ENCODE measurements around the gene CDHR2.

Gene CDHR2

GRCh38 chr5:176573564-176574296 lies 24.6 kb downstream of the CDHR2 start:
- H2AFZ ChIP-seq (ENCODE audit: low read length, unreplicated experiment) = no peak overlapping the region
- no peak overlapping the region for H3K4me3 ChIP-seq (ENCODE audit: low read depth, low read length)
- H3K4me1 ChIP-seq (ENCODE audit: control insufficient read depth, insufficient read depth, low read length, unreplicated experiment) = no peaks in the 10 kb centered on the region
- H3K79me2 ChIP-seq (ENCODE audit: control insufficient read depth, insufficient read depth, low read length, unreplicated experiment) = no peaks in the 10 kb centered on the region
- no peaks in the 10 kb centered on the region for H3K36me3 ChIP-seq (ENCODE audit: insufficient read depth, low read length)
- no peak overlapping the region for H3K27ac ChIP-seq (ENCODE audit: low read depth, low read length)
- H3K27me3 ChIP-seq (ENCODE audit: insufficient read depth, low read length) = peaks cover 7% of the 10 kb centered on the region; the same call in 1 of the 2 replicates

GRCh38 chr5:176574297-176574591 lies 25.1 kb downstream of the CDHR2 start:
- Histone ChIP-seq H2AFZ (ENCODE audit: low read length, unreplicated experiment) (no peak overlapping the region), H3K27me3 (ENCODE audit: insufficient read depth, low read length) (peaks cover 7% of the 10 kb centered on the region; the same call in 1 of the 2 replicates), H3K4me1 (ENCODE audit: control insufficient read depth, insufficient read depth, low read length, unreplicated experiment) (no peaks in the 10 kb centered on the region), H3K27ac (ENCODE audit: low read depth, low read length) (no peak overlapping the region), H3K36me3 (ENCODE audit: insufficient read depth, low read length) (no peaks in the 10 kb centered on the region), H3K79me2 (ENCODE audit: control insufficient read depth, insufficient read depth, low read length, unreplicated experiment) (no peaks in the 10 kb centered on the region), H3K4me3 (ENCODE audit: low read depth, low read length) (no peak overlapping the region)

DNA sequence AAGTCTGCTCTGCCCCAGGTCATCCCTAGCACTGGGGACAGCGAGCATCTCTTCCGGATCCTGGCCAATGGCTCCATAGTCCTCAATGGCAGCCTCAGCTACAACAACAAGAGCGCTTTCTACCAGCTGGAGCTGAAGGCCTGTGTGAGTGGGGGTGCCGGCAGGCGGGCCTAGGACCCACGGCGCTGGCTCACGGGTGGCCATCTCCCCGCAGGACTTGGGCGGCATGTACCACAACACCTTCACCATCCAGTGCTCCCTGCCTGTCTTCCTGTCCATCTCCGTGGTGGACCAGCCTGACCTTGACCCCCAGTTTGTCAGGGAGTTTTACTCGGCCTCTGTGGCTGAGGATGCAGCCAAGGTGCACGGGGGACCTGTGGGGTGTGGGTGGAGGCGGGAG lies 25.9 kb downstream of the CDHR2 start:
- H3K27me3 ChIP-seq (ENCODE audit: insufficient read depth, low read length) = peaks cover 7% of the 10 kb centered on the region; the same call in 1 of the 2 replicates
- no peaks in the 10 kb centered on the region for H3K4me1 ChIP-seq (ENCODE audit: control insufficient read depth, insufficient read depth, low read length, unreplicated experiment)
- H2AFZ ChIP-seq (ENCODE audit: low read length, unreplicated experiment) = no peak overlapping the region
- no peaks in the 10 kb centered on the region for H3K36me3 ChIP-seq (ENCODE audit: insufficient read depth, low read length)
- no peaks in the 10 kb centered on the region for H3K79me2 ChIP-seq (ENCODE audit: control insufficient read depth, insufficient read depth, low read length, unreplicated experiment)
- no peak overlapping the region for H3K4me3 ChIP-seq (ENCODE audit: low read depth, low read length)
- no peak overlapping the region for H3K27ac ChIP-seq (ENCODE audit: low read depth, low read length)

DNA sequence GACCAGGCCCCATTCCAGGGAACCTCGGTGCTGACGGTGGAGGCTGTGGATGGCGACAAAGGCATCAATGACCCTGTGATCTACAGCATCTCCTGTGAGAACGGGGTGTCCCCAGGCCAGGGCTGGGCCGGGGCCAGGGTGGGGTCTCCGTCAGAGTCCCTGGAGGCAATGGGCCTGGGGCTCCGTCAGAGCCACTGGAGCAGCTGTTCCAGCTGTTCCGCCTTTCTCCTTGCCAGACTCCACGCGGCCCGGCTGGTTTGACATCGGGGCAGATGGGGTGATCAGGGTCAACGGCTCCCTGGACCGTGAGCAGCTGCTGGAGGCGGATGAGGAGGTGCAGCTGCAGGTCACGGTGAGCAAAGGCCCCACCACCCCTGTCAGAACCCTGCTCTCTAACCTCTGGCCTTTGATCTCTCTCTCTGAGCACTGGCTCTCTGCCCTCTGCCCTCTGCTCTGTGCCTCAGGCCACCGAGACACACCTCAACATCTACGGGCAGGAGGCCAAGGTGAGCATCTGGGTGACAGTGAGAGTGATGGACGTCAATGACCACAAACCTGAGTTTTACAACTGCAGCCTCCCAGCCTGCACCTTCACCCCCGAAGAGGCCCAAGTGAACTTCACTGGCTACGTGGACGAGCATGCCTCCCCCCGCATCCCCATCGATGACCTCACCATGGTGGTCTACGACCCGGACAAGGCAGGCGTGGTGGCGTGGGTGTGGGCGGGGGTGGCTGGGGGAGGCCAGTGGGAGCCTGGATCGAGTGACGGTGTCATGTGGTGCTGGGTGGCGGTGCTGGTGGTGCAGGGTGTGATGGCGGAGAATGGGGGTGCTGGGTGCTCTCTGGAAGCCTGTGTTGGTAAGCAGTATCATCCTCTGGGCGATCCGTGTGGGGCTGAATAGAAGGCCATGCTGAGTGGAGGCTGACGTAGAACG lies 26.6 kb downstream of the CDHR2 start:
- no peaks in the 10 kb centered on the region for H3K4me1 ChIP-seq (ENCODE audit: control insufficient read depth, insufficient read depth, low read length, unreplicated experiment)
- H3K27me3 ChIP-seq (ENCODE audit: insufficient read depth, low read length) = peaks cover 7% of the 10 kb centered on the region; the same call in 1 of the 2 replicates
- no peaks in the 10 kb centered on the region for H3K36me3 ChIP-seq (ENCODE audit: insufficient read depth, low read length)
- no peak overlapping the region for H3K4me3 ChIP-seq (ENCODE audit: low read depth, low read length)
- H3K27ac ChIP-seq (ENCODE audit: low read depth, low read length) = no peak overlapping the region
- no peak overlapping the region for H2AFZ ChIP-seq (ENCODE audit: low read length, unreplicated experiment)
- no peaks in the 10 kb centered on the region for H3K79me2 ChIP-seq (ENCODE audit: control insufficient read depth, insufficient read depth, low read length, unreplicated experiment)

- Histone ChIP-seq H3K36me3 (ENCODE audit: insufficient read depth, low read length) (no peaks in the 10 kb centered on the region), H2AFZ (ENCODE audit: low read length, unreplicated experiment) (no peak overlapping the region), H3K79me2 (ENCODE audit: control insufficient read depth, insufficient read depth, low read length, unreplicated experiment) (no peaks in the 10 kb centered on the region), H3K4me1 (ENCODE audit: control insufficient read depth, insufficient read depth, low read length, unreplicated experiment) (no peaks in the 10 kb centered on the region), H3K27me3 (ENCODE audit: insufficient read depth, low read length) (peaks cover 5% of the 10 kb centered on the region; the same call in 1 of the 2 replicates), H3K27ac (ENCODE audit: low read depth, low read length) (no peak overlapping the region), H3K4me3 (ENCODE audit: low read depth, low read length) (no peak overlapping the region)
Observed at GRCh38 chr5:176577312-176578176, 28.4 kb downstream of the CDHR2 start.

DNA sequence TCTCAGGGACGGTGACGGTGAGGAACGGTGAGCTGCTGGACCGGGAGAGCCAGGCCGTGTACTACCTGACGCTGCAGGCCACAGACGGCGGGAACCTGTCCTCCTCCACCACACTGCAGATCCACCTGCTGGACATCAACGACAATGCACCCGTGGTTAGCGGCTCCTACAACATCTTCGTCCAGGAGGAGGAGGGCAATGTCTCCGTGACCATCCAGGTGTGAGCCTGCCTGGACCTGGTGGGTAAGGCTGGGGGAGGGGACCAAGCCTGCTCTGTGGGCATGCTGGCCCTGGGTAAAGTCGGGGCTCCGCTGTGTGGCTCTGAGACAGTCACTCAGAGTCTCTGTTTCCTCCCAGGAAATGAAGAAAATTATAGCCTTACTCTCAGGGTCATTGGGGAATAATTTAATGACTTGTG lies 29.3 kb downstream of the CDHR2 start:
- Histone ChIP-seq H2AFZ (ENCODE audit: low read length, unreplicated experiment) (no peak overlapping the region), H3K27ac (ENCODE audit: low read depth, low read length) (no peak overlapping the region), H3K4me1 (ENCODE audit: control insufficient read depth, insufficient read depth, low read length, unreplicated experiment) (no peaks in the 10 kb centered on the region), H3K27me3 (ENCODE audit: insufficient read depth, low read length) (no peaks in the 10 kb centered on the region), H3K4me3 (ENCODE audit: low read depth, low read length) (no peak overlapping the region), H3K79me2 (ENCODE audit: control insufficient read depth, insufficient read depth, low read length, unreplicated experiment) (no peaks in the 10 kb centered on the region), H3K36me3 (ENCODE audit: insufficient read depth, low read length) (no peaks in the 10 kb centered on the region)

DNA sequence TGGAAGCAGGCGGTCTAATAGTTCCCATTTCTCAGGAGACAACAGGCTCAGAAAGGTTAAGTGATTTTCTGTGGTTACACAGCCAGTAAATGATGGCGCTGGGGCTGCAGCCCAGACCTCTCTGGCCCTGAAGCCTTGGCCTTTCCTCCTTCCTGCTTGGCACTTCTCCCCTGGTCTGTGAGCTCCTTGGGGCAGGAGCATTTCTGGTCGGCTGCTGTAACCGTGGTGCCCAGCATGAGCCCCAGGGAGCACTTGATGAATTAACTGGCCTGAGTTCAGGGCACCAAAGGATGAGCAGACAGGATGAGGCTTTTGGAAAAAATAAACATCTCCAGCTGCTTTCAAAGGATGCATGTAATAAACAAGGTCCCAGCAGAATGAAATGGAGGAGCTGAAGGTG lies 30.2 kb downstream of the CDHR2 start:
- H3K27me3 ChIP-seq (ENCODE audit: insufficient read depth, low read length) = no peaks in the 10 kb centered on the region
- H3K79me2 ChIP-seq (ENCODE audit: control insufficient read depth, insufficient read depth, low read length, unreplicated experiment) = no peaks in the 10 kb centered on the region
- H3K4me3 ChIP-seq (ENCODE audit: low read depth, low read length) = no peak overlapping the region
- no peak overlapping the region for H2AFZ ChIP-seq (ENCODE audit: low read length, unreplicated experiment)
- no peaks in the 10 kb centered on the region for H3K36me3 ChIP-seq (ENCODE audit: insufficient read depth, low read length)
- no peak overlapping the region for H3K27ac ChIP-seq (ENCODE audit: low read depth, low read length)
- H3K4me1 ChIP-seq (ENCODE audit: control insufficient read depth, insufficient read depth, low read length, unreplicated experiment) = no peaks in the 10 kb centered on the region

GRCh38 chr5:176581361-176581760 lies 32.2 kb downstream of the CDHR2 start:
- Histone ChIP-seq H3K36me3 (ENCODE audit: insufficient read depth, low read length) (no peaks in the 10 kb centered on the region), H3K4me1 (ENCODE audit: control insufficient read depth, insufficient read depth, low read length, unreplicated experiment) (no peaks in the 10 kb centered on the region), H3K79me2 (ENCODE audit: control insufficient read depth, insufficient read depth, low read length, unreplicated experiment) (no peaks in the 10 kb centered on the region), H2AFZ (ENCODE audit: low read length, unreplicated experiment) (no peak overlapping the region), H3K27ac (ENCODE audit: low read depth, low read length) (no peak overlapping the region), H3K4me3 (ENCODE audit: low read depth, low read length) (no peak overlapping the region), H3K27me3 (ENCODE audit: insufficient read depth, low read length) (no peaks in the 10 kb centered on the region)

DNA sequence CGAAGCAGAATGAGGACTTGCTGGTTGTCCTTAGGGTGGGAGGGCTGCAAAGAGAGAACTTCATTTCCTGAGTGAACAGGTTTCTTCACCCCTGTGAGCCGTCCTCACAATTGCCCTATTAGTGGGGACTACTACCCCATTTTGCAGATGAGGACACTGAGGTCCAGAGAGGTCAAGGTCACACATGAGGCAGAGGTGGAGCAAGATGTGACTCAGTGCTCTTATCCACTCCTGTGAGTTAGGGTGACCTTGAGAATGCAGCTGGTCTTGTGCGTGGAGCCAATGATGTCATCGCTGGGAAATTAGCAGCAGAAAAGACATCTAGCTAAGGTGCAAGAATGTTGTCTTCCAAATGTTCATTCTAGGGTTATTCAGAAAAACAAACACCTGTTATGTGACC lies 33.9 kb downstream of the CDHR2 start:
- no peak overlapping the region for H3K27ac ChIP-seq (ENCODE audit: low read depth, low read length)
- H3K4me1 ChIP-seq (ENCODE audit: control insufficient read depth, insufficient read depth, low read length, unreplicated experiment) = no peaks in the 10 kb centered on the region
- H3K4me3 ChIP-seq (ENCODE audit: low read depth, low read length) = no peak overlapping the region
- no peak overlapping the region for H2AFZ ChIP-seq (ENCODE audit: low read length, unreplicated experiment)
- H3K36me3 ChIP-seq (ENCODE audit: insufficient read depth, low read length) = no peaks in the 10 kb centered on the region
- no peaks in the 10 kb centered on the region for H3K79me2 ChIP-seq (ENCODE audit: control insufficient read depth, insufficient read depth, low read length, unreplicated experiment)
- no peaks in the 10 kb centered on the region for H3K27me3 ChIP-seq (ENCODE audit: insufficient read depth, low read length)

GRCh38 chr5:176587398-176587797 lies 38.3 kb downstream of the CDHR2 start:
- Histone ChIP-seq H3K27ac (ENCODE audit: low read depth, low read length) (no peak overlapping the region), H3K27me3 (ENCODE audit: insufficient read depth, low read length) (no peaks in the 10 kb centered on the region), H3K79me2 (ENCODE audit: control insufficient read depth, insufficient read depth, low read length, unreplicated experiment) (no peaks in the 10 kb centered on the region), H3K4me1 (ENCODE audit: control insufficient read depth, insufficient read depth, low read length, unreplicated experiment) (no peaks in the 10 kb centered on the region), H2AFZ (ENCODE audit: low read length, unreplicated experiment) (no peak overlapping the region), H3K4me3 (ENCODE audit: low read depth, low read length) (no peak overlapping the region), H3K36me3 (ENCODE audit: insufficient read depth, low read length) (no peaks in the 10 kb centered on the region)
